ENCODE results near the gene CABLES2. TPM values are rescaled to one million over a fixed set of nuclear protein-coding genes. Genes with fewer than 3 reads are reported as not detected.

The CABLES2 gene
- total and polyA plus RNA-seq, 9 of the 15 experiments (the other 6 are each of a cell fraction or from before 2014, with no cell fraction given), result 0.46 to 4.2 (median 1.6) TPM

DNA sequence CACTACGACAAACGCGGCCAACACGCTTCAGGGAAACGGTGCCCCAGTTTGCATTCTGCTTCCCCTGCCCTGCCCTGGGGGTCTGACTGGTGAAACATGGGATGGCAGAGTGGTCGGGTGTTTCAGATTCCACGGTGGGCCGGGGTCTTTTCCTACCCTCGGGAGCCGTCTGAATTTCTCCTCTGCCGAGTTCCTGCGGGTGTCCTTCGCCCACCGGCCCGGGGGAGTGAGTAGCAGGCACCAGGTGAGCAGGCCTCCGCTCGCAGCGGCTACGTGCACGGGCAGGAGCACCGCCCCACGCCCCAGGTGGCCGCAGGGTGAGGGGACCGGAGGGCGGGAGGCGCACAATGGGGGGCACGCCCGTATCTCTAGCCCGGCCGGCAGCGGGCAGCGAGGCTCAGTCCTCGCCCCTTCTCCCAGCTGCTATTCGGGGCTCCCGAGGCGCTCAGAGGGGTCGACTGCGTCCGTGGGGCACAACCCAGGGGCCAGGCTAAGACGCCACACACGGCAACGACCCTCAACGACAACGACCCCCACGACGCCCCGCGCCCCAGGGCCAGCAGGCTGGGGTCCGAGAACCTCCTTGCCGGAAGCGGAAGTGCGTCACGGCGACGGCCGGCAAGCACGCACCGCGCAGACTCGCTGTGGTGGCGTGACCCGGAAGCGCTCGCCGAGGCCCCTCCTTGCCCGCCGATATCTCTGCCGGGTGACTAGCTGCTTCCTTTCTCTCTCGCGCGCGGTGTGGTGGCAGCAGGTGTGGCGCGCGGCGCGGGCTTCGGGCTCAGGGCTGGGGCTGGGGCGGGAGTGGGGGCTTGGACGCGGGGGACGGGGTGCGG is 20.5 kb downstream of the CABLES2 start, which contains the start of gene RPS21 (continued):
- TF ChIP-seq ZBTB1 (CRISPR knock-in tag; IDR thresholded peaks at IDR 0.05; ENCODE audit: borderline replicate concordance, low read depth) (no peak; the same call in 1 of the 2 replicates), YBX1 (IDR thresholded peaks at IDR 0.05) (no peak), HNRNPL (IDR thresholded peaks at IDR 0.05; ENCODE audit: low read depth, low read length) (peak; percentile 70; the same call in 1 of the 2 replicates), NFXL1 (CRISPR knock-in tag; IDR thresholded peaks at IDR 0.05) (no peak), NUFIP1 (IDR thresholded peaks at IDR 0.05; ENCODE audit: partially characterized antibody) (no peak), ZSCAN29 (IDR thresholded peaks at IDR 0.05) (no peak), PURB (CRISPR knock-in tag; IDR thresholded peaks at IDR 0.05; ENCODE audit: low read depth) (no peak), HDAC2 (IDR thresholded peaks at IDR 0.05) (no peak), MAFG (tag; conservative IDR thresholded peaks at IDR 0.05) (no peak), MAFK (IDR thresholded peaks at IDR 0.05; ENCODE audit: low read length) (no peak), XRCC5 (IDR thresholded peaks at IDR 0.05; ENCODE audit: low read depth, low read length) (no peak)
- TF ChIP-seq, protein P1, sequence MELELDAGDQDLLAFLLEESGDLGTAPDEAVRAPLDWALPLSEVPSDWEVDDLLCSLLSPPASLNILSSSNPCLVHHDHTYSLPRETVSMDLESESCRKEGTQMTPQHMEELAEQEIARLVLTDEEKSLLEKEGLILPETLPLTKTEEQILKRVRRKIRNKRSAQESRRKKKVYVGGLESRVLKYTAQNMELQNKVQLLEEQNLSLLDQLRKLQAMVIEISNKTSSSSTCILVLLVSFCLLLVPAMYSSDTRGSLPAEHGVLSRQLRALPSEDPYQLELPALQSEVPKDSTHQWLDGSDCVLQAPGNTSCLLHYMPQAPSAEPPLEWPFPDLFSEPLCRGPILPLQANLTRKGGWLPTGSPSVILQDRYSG (tag; conservative IDR thresholded peaks at IDR 0.05; ENCODE audit: low read depth), result no peak
- TF ChIP-seq, protein P2, sequence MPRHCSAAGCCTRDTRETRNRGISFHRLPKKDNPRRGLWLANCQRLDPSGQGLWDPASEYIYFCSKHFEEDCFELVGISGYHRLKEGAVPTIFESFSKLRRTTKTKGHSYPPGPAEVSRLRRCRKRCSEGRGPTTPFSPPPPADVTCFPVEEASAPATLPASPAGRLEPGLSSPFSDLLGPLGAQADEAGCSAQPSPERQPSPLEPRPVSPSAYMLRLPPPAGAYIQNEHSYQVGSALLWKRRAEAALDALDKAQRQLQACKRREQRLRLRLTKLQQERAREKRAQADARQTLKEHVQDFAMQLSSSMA (CRISPR knock-in tag; IDR thresholded peaks at IDR 0.05), result no peak
- TF ChIP-seq, protein P3, sequence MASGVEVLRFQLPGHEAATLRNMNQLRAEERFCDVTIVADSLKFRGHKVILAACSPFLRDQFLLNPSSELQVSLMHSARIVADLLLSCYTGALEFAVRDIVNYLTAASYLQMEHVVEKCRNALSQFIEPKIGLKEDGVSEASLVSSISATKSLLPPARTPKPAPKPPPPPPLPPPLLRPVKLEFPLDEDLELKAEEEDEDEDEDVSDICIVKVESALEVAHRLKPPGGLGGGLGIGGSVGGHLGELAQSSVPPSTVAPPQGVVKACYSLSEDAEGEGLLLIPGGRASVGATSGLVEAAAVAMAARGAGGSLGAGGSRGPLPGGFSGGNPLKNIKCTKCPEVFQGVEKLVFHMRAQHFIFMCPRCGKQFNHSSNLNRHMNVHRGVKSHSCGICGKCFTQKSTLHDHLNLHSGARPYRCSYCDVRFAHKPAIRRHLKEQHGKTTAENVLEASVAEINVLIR (CRISPR knock-in tag; IDR thresholded peaks at IDR 0.05), result peak; percentile 57; the same call in 1 of the 2 replicates
- TF ChIP-seq, protein P4, sequence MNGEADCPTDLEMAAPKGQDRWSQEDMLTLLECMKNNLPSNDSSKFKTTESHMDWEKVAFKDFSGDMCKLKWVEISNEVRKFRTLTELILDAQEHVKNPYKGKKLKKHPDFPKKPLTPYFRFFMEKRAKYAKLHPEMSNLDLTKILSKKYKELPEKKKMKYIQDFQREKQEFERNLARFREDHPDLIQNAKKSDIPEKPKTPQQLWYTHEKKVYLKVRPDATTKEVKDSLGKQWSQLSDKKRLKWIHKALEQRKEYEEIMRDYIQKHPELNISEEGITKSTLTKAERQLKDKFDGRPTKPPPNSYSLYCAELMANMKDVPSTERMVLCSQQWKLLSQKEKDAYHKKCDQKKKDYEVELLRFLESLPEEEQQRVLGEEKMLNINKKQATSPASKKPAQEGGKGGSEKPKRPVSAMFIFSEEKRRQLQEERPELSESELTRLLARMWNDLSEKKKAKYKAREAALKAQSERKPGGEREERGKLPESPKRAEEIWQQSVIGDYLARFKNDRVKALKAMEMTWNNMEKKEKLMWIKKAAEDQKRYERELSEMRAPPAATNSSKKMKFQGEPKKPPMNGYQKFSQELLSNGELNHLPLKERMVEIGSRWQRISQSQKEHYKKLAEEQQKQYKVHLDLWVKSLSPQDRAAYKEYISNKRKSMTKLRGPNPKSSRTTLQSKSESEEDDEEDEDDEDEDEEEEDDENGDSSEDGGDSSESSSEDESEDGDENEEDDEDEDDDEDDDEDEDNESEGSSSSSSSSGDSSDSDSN (IDR thresholded peaks at IDR 0.05; ENCODE audit: borderline replicate concordance in 1 of 2, low read depth in 2 of 2, low read length in 2 of 2), result no peak
- TF ChIP-seq, protein P5, sequence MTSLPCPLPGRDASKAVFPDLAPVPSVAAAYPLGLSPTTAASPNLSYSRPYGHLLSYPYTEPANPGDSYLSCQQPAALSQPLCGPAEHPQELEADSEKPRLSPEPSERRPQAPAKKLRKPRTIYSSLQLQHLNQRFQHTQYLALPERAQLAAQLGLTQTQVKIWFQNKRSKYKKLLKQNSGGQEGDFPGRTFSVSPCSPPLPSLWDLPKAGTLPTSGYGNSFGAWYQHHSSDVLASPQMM (CRISPR knock-in tag; IDR thresholded peaks at IDR 0.05), result no peak
- TF ChIP-seq, protein P6, sequence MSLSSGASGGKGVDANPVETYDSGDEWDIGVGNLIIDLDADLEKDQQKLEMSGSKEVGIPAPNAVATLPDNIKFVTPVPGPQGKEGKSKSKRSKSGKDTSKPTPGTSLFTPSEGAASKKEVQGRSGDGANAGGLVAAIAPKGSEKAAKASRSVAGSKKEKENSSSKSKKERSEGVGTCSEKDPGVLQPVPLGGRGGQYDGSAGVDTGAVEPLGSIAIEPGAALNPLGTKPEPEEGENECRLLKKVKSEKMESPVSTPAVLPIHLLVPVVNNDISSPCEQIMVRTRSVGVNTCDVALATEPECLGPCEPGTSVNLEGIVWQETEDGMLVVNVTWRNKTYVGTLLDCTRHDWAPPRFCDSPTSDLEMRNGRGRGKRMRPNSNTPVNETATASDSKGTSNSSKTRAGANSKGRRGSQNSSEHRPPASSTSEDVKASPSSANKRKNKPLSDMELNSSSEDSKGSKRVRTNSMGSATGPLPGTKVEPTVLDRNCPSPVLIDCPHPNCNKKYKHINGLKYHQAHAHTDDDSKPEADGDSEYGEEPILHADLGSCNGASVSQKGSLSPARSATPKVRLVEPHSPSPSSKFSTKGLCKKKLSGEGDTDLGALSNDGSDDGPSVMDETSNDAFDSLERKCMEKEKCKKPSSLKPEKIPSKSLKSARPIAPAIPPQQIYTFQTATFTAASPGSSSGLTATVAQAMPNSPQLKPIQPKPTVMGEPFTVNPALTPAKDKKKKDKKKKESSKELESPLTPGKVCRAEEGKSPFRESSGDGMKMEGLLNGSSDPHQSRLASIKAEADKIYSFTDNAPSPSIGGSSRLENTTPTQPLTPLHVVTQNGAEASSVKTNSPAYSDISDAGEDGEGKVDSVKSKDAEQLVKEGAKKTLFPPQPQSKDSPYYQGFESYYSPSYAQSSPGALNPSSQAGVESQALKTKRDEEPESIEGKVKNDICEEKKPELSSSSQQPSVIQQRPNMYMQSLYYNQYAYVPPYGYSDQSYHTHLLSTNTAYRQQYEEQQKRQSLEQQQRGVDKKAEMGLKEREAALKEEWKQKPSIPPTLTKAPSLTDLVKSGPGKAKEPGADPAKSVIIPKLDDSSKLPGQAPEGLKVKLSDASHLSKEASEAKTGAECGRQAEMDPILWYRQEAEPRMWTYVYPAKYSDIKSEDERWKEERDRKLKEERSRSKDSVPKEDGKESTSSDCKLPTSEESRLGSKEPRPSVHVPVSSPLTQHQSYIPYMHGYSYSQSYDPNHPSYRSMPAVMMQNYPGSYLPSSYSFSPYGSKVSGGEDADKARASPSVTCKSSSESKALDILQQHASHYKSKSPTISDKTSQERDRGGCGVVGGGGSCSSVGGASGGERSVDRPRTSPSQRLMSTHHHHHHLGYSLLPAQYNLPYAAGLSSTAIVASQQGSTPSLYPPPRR (CRISPR knock-in tag; IDR thresholded peaks at IDR 0.05; ENCODE audit: borderline replicate concordance), result no peak

Data from K562 (cell line).